ENCODE measurements around the gene SH2B3.

- TF ChIP-seq CTCF (conservative IDR thresholded peaks at IDR 0.05) (no peak), EZH2 (IDR thresholded peaks at IDR 0.05; ENCODE audit: low read depth) (no peak)
Measured at GRCh38 chr12:111411185-111411764, 5.6 kb downstream of the SH2B3 start.
